ENCODE results near the gene SLC38A7.

Gene SLC38A7

DNA sequence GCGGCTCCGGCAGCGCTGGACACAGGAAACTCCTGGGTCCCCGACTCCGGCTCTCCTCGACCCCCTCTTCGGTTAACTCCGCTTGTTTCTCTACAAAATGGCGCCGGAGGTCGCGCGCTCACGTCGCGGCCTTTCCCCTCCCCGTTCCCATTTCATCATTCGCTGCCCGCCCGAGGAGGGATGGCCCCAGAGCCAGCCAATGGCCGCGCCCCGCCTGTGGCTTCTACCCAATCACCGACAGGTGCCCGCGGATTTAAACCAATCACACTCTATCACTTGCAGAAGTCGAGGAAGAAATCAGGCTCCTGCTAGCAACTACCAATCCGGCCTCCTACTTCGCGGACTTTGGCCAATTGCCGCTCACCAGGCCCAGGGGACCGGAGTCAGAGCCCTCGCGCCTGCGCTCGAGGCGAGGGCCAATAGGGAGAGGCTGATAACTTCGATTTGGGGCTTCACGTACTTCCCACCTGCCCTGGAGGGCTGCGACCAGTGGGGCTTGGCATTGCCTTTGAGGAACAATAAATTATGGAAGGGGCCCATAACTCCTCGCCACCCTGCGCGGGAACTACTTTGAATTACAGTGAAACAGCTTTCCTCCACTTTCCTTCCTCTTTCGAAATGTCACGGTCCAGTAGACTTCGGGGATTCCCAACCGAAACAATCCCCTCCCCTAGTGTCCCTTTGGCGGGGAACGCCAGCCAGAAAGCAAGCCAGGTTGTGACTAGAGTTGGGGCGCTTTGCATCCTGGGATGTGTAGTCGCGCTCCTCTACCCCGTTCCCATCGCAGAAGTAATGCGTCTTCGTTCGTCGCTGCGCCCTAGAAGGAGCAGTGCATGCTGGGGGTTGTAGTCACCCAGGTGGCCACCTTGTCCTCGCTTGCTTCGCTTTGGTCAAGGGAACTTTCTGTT, 54.6 kb downstream of the SLC38A7 start, which contains the start of gene CNOT1:
Gene CNOT1 (minus strand): TSS at position 94 of the 908 bp plus-strand sequence. CDS start 30,489 bp downstream, outside the sequence.
- H3K79me2 ChIP-seq (ENCODE audit: control insufficient read depth, insufficient read depth, low read length), result peaks cover 43% of the 10 kb centered on the region
- peak within 1 kb of the TSS; percentile 99 for H3K4me3 ChIP-seq (ENCODE audit: low read length)
- H4K8ac ChIP-seq (ENCODE audit: low read depth, low read length), result no peak within 1 kb of the TSS
- H3K56ac ChIP-seq (ENCODE audit: low read length), result peak within 1 kb of the TSS; percentile 99
- H3K18ac ChIP-seq (ENCODE audit: low read length), result peak within 1 kb of the TSS; percentile 77
- H2BK5ac ChIP-seq (ENCODE audit: low read length), result peak within 1 kb of the TSS; percentile 96
- peak within 1 kb of the TSS; percentile 8 for H2BK120ac ChIP-seq (ENCODE audit: low read depth, low read length)
- no peaks in the 10 kb centered on the region for H3K4me1 ChIP-seq (ENCODE audit: control insufficient read depth, low read depth, low read length)
- peak; percentile 100 for DNase-seq
- WGBS (ENCODE audit: extremely low coverage, insufficient coverage, low lambda C conversion rate), result no CpG with 5 or more reads among the region's 61 CpGs
- H3K27ac ChIP-seq (ENCODE audit: low read depth, low read length), result peak within 1 kb of the TSS; percentile 83
- H2AK5ac ChIP-seq (ENCODE audit: low read length), result peak within 1 kb of the TSS; percentile 30
- no peak within 1 kb of the TSS for H2BK15ac ChIP-seq (replicated peaks; ENCODE audit: low read depth)
- H3K23ac ChIP-seq (ENCODE audit: low read length), result peak within 1 kb of the TSS; percentile 99
- H4K5ac ChIP-seq (ENCODE audit: low read length), result no peak within 1 kb of the TSS
- H3K4me2 ChIP-seq (ENCODE audit: low read length), result peak within 1 kb of the TSS; percentile 96
- no peaks in the 10 kb centered on the region for H3K79me1 ChIP-seq (ENCODE audit: low read length)
- no peaks in the 10 kb centered on the region for H3K36me3 ChIP-seq (ENCODE audit: control insufficient read depth, insufficient read depth, low read length)
- H3K4ac ChIP-seq (ENCODE audit: low read depth, low read length), result peak within 1 kb of the TSS; percentile 95
- peak within 1 kb of the TSS; percentile 100 for H3K9ac ChIP-seq (ENCODE audit: low read length)
- no peaks in the 10 kb centered on the region for H3K27me3 ChIP-seq (ENCODE audit: insufficient read depth, low read length, poor library complexity)

DNA sequence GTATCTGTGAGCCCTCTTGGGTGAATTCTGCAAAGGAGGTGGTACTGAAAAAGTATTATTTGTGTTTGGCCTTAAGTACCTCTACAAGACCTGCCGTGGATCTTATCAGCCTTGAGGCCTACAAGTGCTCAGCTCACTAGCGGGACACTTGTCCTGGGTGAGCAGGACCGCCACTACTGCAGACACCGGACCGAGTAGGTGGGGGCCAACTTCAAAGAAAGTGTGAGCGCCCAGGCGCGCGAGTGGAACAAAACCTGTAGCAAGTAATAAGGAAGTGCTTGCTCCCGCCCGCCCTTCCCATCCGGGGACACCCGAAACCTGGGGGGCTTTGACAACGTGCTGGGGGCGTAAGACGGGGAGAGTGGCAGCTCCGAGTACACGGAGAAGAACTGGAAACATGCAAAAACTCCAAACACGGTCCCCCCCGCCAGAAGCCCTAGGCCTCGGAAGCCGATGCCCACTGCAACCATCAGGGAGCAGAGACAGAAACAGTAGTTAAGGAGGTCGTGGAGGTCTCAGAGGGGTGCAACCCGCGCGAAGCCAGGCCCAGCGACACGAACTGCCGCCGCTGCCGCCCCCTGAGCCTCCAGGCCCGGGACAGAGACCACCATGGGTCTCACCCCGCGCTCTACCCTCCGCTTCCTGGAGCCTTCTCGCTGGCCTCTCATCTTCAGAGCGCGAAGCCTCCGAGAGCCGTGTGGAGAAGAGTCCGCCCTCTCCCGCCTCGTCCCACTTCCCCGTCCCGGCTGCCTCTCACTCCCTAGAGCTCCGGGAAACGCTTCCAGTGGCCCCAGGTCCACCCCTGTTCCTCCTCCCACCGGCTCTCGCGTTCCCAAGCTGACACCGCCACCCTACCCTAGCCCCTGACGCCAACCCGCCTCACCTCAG, 55.5 kb downstream of the SLC38A7 start:
- peak overlapping the region; percentile 96 for H2BK5ac ChIP-seq (ENCODE audit: low read length)
- H2AK5ac ChIP-seq (ENCODE audit: low read length), result peak overlapping the region; percentile 30
- H3K9ac ChIP-seq (ENCODE audit: low read length), result peak overlapping the region; percentile 100
- H3K4ac ChIP-seq (ENCODE audit: low read depth, low read length), result peak overlapping the region; percentile 95
- WGBS (ENCODE audit: extremely low coverage, insufficient coverage, low lambda C conversion rate), result no CpG with 5 or more reads among the region's 53 CpGs
- peak overlapping the region; percentile 99 for H3K23ac ChIP-seq (ENCODE audit: low read length)
- H3K79me2 ChIP-seq (ENCODE audit: control insufficient read depth, insufficient read depth, low read length), result peaks cover 52% of the 10 kb centered on the region
- no peak overlapping the region for H4K5ac ChIP-seq (ENCODE audit: low read length)
- H4K8ac ChIP-seq (ENCODE audit: low read depth, low read length), result no peak overlapping the region
- H2BK15ac ChIP-seq (replicated peaks; ENCODE audit: low read depth), result no peak overlapping the region
- peaks cover under 1% of the 10 kb centered on the region for H3K79me1 ChIP-seq (ENCODE audit: low read length)
- H3K36me3 ChIP-seq (ENCODE audit: control insufficient read depth, insufficient read depth, low read length), result peaks cover under 1% of the 10 kb centered on the region
- DNase-seq, result peak; percentile 54
- H3K4me1 ChIP-seq (ENCODE audit: control insufficient read depth, low read depth, low read length), result no peaks in the 10 kb centered on the region
- peak overlapping the region; percentile 99 for H3K56ac ChIP-seq (ENCODE audit: low read length)
- H3K4me2 ChIP-seq (ENCODE audit: low read length), result peak overlapping the region; percentile 65
- H2BK120ac ChIP-seq (ENCODE audit: low read depth, low read length), result peak overlapping the region; percentile 8
- H3K4me3 ChIP-seq (ENCODE audit: low read length), result peak overlapping the region; percentile 99
- peak overlapping the region; percentile 69 for H3K27ac ChIP-seq (ENCODE audit: low read depth, low read length)
- H3K27me3 ChIP-seq (ENCODE audit: insufficient read depth, low read length, poor library complexity), result no peaks in the 10 kb centered on the region
- H3K18ac ChIP-seq (ENCODE audit: low read length), result peak overlapping the region; percentile 77

DNA sequence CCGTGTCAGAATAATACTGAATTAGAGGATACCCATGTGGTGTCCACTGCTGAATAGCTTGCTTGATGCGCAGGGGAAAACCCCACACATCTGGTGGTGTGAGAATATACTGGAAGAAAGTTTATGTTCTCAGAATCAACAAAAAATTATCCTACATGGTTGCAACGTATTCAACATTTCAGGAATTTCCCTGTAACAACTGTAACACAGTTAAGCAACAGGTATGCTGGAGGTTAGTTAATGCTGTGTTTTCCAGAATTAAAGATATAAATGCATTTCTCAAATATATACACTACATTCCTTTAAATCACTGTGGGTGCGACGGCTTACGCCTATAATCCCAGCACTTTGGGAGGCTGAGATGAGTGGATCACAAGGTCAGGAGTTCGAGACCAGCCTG, 60.4 kb downstream of the SLC38A7 start:
- Histone ChIP-seq H3K23ac (ENCODE audit: low read length) (no peak overlapping the region), H3K27me3 (ENCODE audit: insufficient read depth, low read length, poor library complexity) (no peaks in the 10 kb centered on the region), H3K4me2 (ENCODE audit: low read length) (no peak overlapping the region), H4K5ac (ENCODE audit: low read length) (no peak overlapping the region), H3K27ac (ENCODE audit: low read depth, low read length) (no peak overlapping the region), H3K56ac (ENCODE audit: low read length) (no peak overlapping the region), H2BK120ac (ENCODE audit: low read depth, low read length) (no peak overlapping the region), H3K18ac (ENCODE audit: low read length) (no peak overlapping the region), H3K4me1 (ENCODE audit: control insufficient read depth, low read depth, low read length) (no peaks in the 10 kb centered on the region), H3K36me3 (ENCODE audit: control insufficient read depth, insufficient read depth, low read length) (peaks cover 3% of the 10 kb centered on the region), H2BK5ac (ENCODE audit: low read length) (no peak overlapping the region), H3K79me1 (ENCODE audit: low read length) (peaks cover 3% of the 10 kb centered on the region), H4K8ac (ENCODE audit: low read depth, low read length) (no peak overlapping the region), H3K4ac (ENCODE audit: low read depth, low read length) (no peak overlapping the region), H3K9ac (ENCODE audit: low read length) (no peak overlapping the region), H3K4me3 (ENCODE audit: low read length) (no peak overlapping the region), H2BK15ac (replicated peaks; ENCODE audit: low read depth) (no peak overlapping the region), H2AK5ac (ENCODE audit: low read length) (no peak overlapping the region), H3K79me2 (ENCODE audit: control insufficient read depth, insufficient read depth, low read length) (peaks cover 69% of the 10 kb centered on the region)
- no CpG with 5 or more reads among the region's 7 CpGs for WGBS (ENCODE audit: extremely low coverage, insufficient coverage, low lambda C conversion rate)
- no peak for DNase-seq

DNA sequence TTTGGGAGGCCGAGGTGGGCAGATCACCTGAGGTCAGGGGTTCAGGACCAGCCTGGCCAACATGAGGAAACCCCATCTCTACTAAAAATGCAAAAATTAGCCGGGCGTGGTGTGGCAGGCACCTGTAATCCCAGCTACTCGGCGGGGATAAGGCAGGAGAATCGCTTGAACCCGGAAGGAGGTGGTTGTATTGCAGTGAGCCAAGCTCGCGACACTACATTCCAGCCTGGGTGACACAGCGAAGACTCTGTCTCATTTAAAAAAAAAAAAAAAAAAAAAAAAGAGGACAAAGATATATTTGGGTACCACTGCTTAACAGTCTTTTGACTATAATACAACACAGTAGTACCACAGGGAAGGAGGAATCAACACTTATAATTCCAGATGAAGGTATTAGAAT, 64.2 kb downstream of the SLC38A7 start:
- H3K79me2 ChIP-seq (ENCODE audit: control insufficient read depth, insufficient read depth, low read length), result peaks cover 59% of the 10 kb centered on the region
- H3K4me1 ChIP-seq (ENCODE audit: control insufficient read depth, low read depth, low read length), result no peaks in the 10 kb centered on the region
- H2AK5ac ChIP-seq (ENCODE audit: low read length), result no peak overlapping the region
- H3K27me3 ChIP-seq (ENCODE audit: insufficient read depth, low read length, poor library complexity), result no peaks in the 10 kb centered on the region
- no peak for DNase-seq
- H3K79me1 ChIP-seq (ENCODE audit: low read length), result peaks cover 5% of the 10 kb centered on the region
- H3K4me3 ChIP-seq (ENCODE audit: low read length), result no peak overlapping the region
- H2BK5ac ChIP-seq (ENCODE audit: low read length), result no peak overlapping the region
- no peak overlapping the region for H3K27ac ChIP-seq (ENCODE audit: low read depth, low read length)
- no peak overlapping the region for H2BK120ac ChIP-seq (ENCODE audit: low read depth, low read length)
- H3K36me3 ChIP-seq (ENCODE audit: control insufficient read depth, insufficient read depth, low read length), result peaks cover 3% of the 10 kb centered on the region
- WGBS (ENCODE audit: extremely low coverage, insufficient coverage, low lambda C conversion rate), result no CpG with 5 or more reads among the region's 10 CpGs
- H3K4me2 ChIP-seq (ENCODE audit: low read length), result no peak overlapping the region
- no peak overlapping the region for H2BK15ac ChIP-seq (replicated peaks; ENCODE audit: low read depth)
- no peak overlapping the region for H3K4ac ChIP-seq (ENCODE audit: low read depth, low read length)
- no peak overlapping the region for H3K56ac ChIP-seq (ENCODE audit: low read length)
- H3K23ac ChIP-seq (ENCODE audit: low read length), result no peak overlapping the region
- no peak overlapping the region for H3K9ac ChIP-seq (ENCODE audit: low read length)
- no peak overlapping the region for H4K5ac ChIP-seq (ENCODE audit: low read length)
- no peak overlapping the region for H3K18ac ChIP-seq (ENCODE audit: low read length)
- H4K8ac ChIP-seq (ENCODE audit: low read depth, low read length), result no peak overlapping the region

DNA sequence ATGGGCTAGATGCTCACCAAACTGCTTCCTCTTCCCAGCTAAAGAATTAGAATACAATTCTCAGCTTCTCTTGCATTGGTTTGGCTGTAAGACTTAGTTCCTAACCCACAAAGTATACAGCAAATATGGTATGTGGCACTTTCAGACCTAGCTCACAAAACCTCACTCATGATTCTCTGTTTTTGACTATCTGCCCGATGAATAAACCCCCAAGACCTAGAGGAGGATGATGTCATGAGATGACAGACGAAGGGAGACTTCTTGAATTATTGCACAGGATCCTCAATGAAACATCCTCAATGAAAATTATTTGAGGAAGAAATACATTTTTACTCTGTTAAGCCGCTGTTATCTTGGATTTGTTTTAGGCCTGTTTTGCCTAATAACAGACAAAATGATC, 69.3 kb downstream of the SLC38A7 start:
- H3K4ac ChIP-seq (ENCODE audit: low read depth, low read length), result no peak overlapping the region
- H3K23ac ChIP-seq (ENCODE audit: low read length), result no peak overlapping the region
- no peak for DNase-seq
- no peak overlapping the region for H3K9ac ChIP-seq (ENCODE audit: low read length)
- H2BK5ac ChIP-seq (ENCODE audit: low read length), result no peak overlapping the region
- H3K27me3 ChIP-seq (ENCODE audit: insufficient read depth, low read length, poor library complexity), result no peaks in the 10 kb centered on the region
- H3K4me2 ChIP-seq (ENCODE audit: low read length), result no peak overlapping the region
- H2BK15ac ChIP-seq (replicated peaks; ENCODE audit: low read depth), result no peak overlapping the region
- no CpG with 5 or more reads among the region's 3 CpGs for WGBS (ENCODE audit: extremely low coverage, insufficient coverage, low lambda C conversion rate)
- no peaks in the 10 kb centered on the region for H3K36me3 ChIP-seq (ENCODE audit: control insufficient read depth, insufficient read depth, low read length)
- no peak overlapping the region for H4K8ac ChIP-seq (ENCODE audit: low read depth, low read length)
- no peak overlapping the region for H3K27ac ChIP-seq (ENCODE audit: low read depth, low read length)
- H2AK5ac ChIP-seq (ENCODE audit: low read length), result no peak overlapping the region
- H4K5ac ChIP-seq (ENCODE audit: low read length), result no peak overlapping the region
- H2BK120ac ChIP-seq (ENCODE audit: low read depth, low read length), result no peak overlapping the region
- H3K79me2 ChIP-seq (ENCODE audit: control insufficient read depth, insufficient read depth, low read length), result peaks cover 60% of the 10 kb centered on the region
- H3K18ac ChIP-seq (ENCODE audit: low read length), result no peak overlapping the region
- no peak overlapping the region for H3K4me3 ChIP-seq (ENCODE audit: low read length)
- H3K56ac ChIP-seq (ENCODE audit: low read length), result no peak overlapping the region
- H3K79me1 ChIP-seq (ENCODE audit: low read length), result peaks cover 2% of the 10 kb centered on the region
- H3K4me1 ChIP-seq (ENCODE audit: control insufficient read depth, low read depth, low read length), result no peaks in the 10 kb centered on the region
